ENCODE results near the gene WBP4. TPM values are rescaled to one million over a fixed set of nuclear protein-coding genes. Genes with fewer than 3 reads are reported as not detected.

Gene WBP4
- total RNA-seq, 1 experiment from 2014 or later, result 10.0 TPM

DNA sequence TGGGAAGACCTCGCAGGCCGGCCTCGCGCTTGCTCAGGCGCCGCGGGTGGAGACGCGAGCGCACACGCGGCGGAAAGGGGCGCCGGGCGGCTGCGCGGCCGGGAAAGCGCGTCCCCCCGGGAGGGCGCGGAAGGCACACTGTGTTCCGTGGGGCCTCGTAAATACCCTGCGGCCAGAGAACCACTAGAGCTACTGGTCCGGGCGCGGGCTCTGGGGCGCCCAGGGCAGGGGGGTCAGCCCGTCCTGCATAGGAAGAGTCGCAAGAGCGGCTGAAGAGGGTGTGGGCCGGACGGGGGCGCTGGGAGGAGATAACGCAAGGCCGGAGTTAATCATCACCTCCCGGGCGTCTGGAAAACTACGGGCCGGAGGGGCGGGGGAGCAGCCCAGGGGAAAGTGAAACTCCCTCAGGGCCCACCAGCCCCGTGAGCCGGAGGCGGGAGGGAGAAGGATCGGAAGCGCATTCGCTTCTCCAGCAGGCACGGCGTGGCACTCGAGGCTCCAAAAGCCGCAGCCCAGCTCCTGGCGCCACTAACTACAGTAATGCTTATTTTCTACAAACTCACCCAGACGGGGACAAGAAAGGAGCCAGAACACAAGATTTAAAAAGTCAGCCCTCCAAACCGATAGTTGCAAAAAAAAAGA lies 1.1 kb upstream of the WBP4 start:
- TF ChIP-seq, protein P1, sequence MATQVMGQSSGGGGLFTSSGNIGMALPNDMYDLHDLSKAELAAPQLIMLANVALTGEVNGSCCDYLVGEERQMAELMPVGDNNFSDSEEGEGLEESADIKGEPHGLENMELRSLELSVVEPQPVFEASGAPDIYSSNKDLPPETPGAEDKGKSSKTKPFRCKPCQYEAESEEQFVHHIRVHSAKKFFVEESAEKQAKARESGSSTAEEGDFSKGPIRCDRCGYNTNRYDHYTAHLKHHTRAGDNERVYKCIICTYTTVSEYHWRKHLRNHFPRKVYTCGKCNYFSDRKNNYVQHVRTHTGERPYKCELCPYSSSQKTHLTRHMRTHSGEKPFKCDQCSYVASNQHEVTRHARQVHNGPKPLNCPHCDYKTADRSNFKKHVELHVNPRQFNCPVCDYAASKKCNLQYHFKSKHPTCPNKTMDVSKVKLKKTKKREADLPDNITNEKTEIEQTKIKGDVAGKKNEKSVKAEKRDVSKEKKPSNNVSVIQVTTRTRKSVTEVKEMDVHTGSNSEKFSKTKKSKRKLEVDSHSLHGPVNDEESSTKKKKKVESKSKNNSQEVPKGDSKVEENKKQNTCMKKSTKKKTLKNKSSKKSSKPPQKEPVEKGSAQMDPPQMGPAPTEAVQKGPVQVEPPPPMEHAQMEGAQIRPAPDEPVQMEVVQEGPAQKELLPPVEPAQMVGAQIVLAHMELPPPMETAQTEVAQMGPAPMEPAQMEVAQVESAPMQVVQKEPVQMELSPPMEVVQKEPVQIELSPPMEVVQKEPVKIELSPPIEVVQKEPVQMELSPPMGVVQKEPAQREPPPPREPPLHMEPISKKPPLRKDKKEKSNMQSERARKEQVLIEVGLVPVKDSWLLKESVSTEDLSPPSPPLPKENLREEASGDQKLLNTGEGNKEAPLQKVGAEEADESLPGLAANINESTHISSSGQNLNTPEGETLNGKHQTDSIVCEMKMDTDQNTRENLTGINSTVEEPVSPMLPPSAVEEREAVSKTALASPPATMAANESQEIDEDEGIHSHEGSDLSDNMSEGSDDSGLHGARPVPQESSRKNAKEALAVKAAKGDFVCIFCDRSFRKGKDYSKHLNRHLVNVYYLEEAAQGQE (IDR thresholded peaks at IDR 0.05; ENCODE audit: insufficient read depth in 1 of 2, low read depth in 2 of 2, low read length in 1 of 2), result no peak
- no peak for TF ChIP-seq POLR2AphosphoS5 (IDR thresholded peaks at IDR 0.05; ENCODE audit: low read depth, low read length)
- TF ChIP-seq TCF7L2 (IDR thresholded peaks at IDR 0.05; ENCODE audit: low read depth, low read length), result no peak
- TF ChIP-seq, protein P2, sequence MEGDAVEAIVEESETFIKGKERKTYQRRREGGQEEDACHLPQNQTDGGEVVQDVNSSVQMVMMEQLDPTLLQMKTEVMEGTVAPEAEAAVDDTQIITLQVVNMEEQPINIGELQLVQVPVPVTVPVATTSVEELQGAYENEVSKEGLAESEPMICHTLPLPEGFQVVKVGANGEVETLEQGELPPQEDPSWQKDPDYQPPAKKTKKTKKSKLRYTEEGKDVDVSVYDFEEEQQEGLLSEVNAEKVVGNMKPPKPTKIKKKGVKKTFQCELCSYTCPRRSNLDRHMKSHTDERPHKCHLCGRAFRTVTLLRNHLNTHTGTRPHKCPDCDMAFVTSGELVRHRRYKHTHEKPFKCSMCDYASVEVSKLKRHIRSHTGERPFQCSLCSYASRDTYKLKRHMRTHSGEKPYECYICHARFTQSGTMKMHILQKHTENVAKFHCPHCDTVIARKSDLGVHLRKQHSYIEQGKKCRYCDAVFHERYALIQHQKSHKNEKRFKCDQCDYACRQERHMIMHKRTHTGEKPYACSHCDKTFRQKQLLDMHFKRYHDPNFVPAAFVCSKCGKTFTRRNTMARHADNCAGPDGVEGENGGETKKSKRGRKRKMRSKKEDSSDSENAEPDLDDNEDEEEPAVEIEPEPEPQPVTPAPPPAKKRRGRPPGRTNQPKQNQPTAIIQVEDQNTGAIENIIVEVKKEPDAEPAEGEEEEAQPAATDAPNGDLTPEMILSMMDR (IDR thresholded peaks at IDR 0.05), result peak; percentile 43
- TF ChIP-seq SIN3A (IDR thresholded peaks at IDR 0.05; ENCODE audit: borderline replicate concordance, insufficient read depth, low read depth, low read length), result 0 out of 2 replicates have a peak, but pooled peaks have one; percentile 56

DNA sequence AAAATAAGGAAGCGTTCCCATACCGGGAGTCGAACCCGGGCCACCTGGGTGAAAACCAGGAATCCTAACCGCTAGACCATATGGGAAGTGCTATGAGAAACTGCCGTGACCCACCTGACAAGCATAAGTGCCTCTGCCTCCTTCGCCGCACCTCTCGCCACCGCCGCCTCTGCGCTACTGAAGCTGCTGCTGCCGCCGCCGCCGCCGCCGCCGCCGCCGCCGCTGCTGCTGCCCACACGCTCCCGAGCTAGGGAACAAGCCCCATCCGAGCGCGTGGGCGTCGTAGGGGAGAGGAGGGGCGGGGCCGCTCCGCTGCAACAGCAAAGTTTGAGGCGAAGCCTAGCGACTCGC lies 610 bp upstream of the WBP4 start:
- Histone ChIP-seq H3K4me3 (ENCODE audit: low read depth in 2 of 2, low read length in 2 of 2) (peak overlapping the region; percentile 82 to 88), H3K36me3 (ENCODE audit: control insufficient read depth, insufficient read depth, low read length) (peaks cover 24% of the 10 kb centered on the region), H3K27me3 (ENCODE audit: control insufficient read depth, insufficient read depth, low read length) (no peaks in the 10 kb centered on the region), H3K4me1 (ENCODE audit: control insufficient read depth, insufficient read depth, low read length) (peaks cover 39% of the 10 kb centered on the region), H3K27ac (ENCODE audit: low read length) (peak overlapping the region; percentile 98), H3K9me3 (ENCODE audit: control insufficient read depth, insufficient read depth, low read depth, low read length) (no peaks in the 10 kb centered on the region)
- CTCF ChIA-PET, result no interaction called here
- ATAC-seq (peak; percentile 73), DNase-seq (ENCODE audit: low read depth, low spot score) (no peak)
- POLR2A ChIA-PET, result interaction anchor here (0.5 to 1.1 kb wide), 4 partner anchors 19 to 598 kb away, joined by 3 to 7 read pairs (median 4); no protein-coding TSS in a partner anchor
- in situ Hi-C loops (cut with HindIII; ENCODE audit: low pct_unique_long_range_greater_than_20kb, low sequenced_read_pairs), result no loop called here
- intact Hi-C loops (cut with micrococcal nuclease; ENCODE audit: unreplicated experiment), result no loop called here
- BruUV-seq (replicated peaks), result no TSS peak
- TF ChIP-seq TCF7L2 (IDR thresholded peaks at IDR 0.05; ENCODE audit: low read depth, low read length) (no peak), SIN3A (IDR thresholded peaks at IDR 0.05; ENCODE audit: borderline replicate concordance, insufficient read depth, low read depth, low read length) (0 out of 2 replicates have a peak, but pooled peaks have one; percentile 55)
- TF ChIP-seq, protein P2 (IDR thresholded peaks at IDR 0.05), result no peak

More for the DNA sequence above, 1.1 kb upstream of the WBP4 start:
- peak overlapping the region; percentile 98 for H3K27ac ChIP-seq (ENCODE audit: low read length)
- peaks cover 44% of the 10 kb centered on the region for H3K4me1 ChIP-seq (ENCODE audit: control insufficient read depth, insufficient read depth, low read length)
- no peaks in the 10 kb centered on the region for H3K27me3 ChIP-seq (ENCODE audit: control insufficient read depth, insufficient read depth, low read length)
- peak overlapping the region; percentile 82 to 88 for H3K4me3 ChIP-seq (ENCODE audit: low read depth in 2 of 2, low read length in 2 of 2)
- no peaks in the 10 kb centered on the region for H3K9me3 ChIP-seq (ENCODE audit: control insufficient read depth, insufficient read depth, low read depth, low read length)
- peak; percentile 59 for ATAC-seq
- no peak for DNase-seq (ENCODE audit: low read depth, low spot score)
- peaks cover 23% of the 10 kb centered on the region for H3K36me3 ChIP-seq (ENCODE audit: control insufficient read depth, insufficient read depth, low read length)
- in situ Hi-C loops (cut with HindIII; ENCODE audit: low pct_unique_long_range_greater_than_20kb, low sequenced_read_pairs), result no loop called here
- BruUV-seq (replicated peaks), result no TSS peak
- POLR2A ChIA-PET, result interaction anchor here (0.5 to 1.1 kb wide), 2 partner anchors 20 to 258 kb away, joined by 4 to 7 read pairs; no protein-coding TSS in a partner anchor
- CTCF ChIA-PET, result no interaction called here
- intact Hi-C loops (cut with micrococcal nuclease; ENCODE audit: unreplicated experiment), result no loop called here

All from Panc1 (cell line).